Right lobe of liver (tissue), 6 donors: Measurements from ENCODE around the gene SERINC2. TPM values are rescaled to one million over a fixed set of nuclear protein-coding genes. Genes with fewer than 3 reads are reported as not detected.

Experiments
- ATAC-seq, 4 donors: fragments of 200-7000 bp; cut with Tn5 transposase; one replicate each; pipeline ENCODE4 v1.9.1; 2020; ENCODE audit warnings: mild to moderate bottlenecking in 4 of 4, moderate library complexity in 4 of 4
- DNase-seq, 3 donors: peaks; one replicate each; pipeline ENCODE4 v3.0.0-alpha.2; 2020
- H3K27ac ChIP-seq, 3 donors: fragments of 200-600 bp; one replicate each; pipeline ENCODE4 v1.8.0; 2022
- H3K27me3 ChIP-seq, 2 donors: fragments of 200-600 bp; one replicate each; pipeline ENCODE4 v1.8.0; 2022
- H3K36me3 ChIP-seq, 4 donors: fragments of 200-600 bp; sonication (generic) in 1 of 4; one replicate each; pipeline versions ENCODE4 v1.5.1 to v1.8.0; 2017 to 2022; ENCODE audit warnings: control low read depth in 1 of 4
- H3K4me1 ChIP-seq, 4 donors: fragments of 200-600 bp; sonication (generic) in 1 of 4; one replicate each; pipeline versions ENCODE4 v1.5.1 to v1.8.0; 2017 to 2022; ENCODE audit warnings: control low read depth in 1 of 4
- H3K4me3 ChIP-seq, 3 donors: fragments of 200-600 bp; one replicate each; pipeline ENCODE4 v1.8.0; 2022
- H3K9me3 ChIP-seq, 4 donors: fragments of 200-600 bp; sonication (generic) in 1 of 4; one replicate each; pipeline versions ENCODE4 v1.5.1 to v1.8.0; 2017 to 2022; ENCODE audit warnings: control low read depth in 1 of 4
- POLR2A ChIP-seq: fragments of 450-650 bp; IDR thresholded peaks from one replicate; pipeline ENCODE4 v1.6.1; 2017; ENCODE audit warnings: antibody characterized with exemption, mild to moderate bottlenecking
- WGBS: methylation state at CpG from one replicate; pipeline ENCODE4 v1.1.6; 2018; ENCODE audit warnings: low coverage, low lambda C conversion rate; ENCODE audit not compliant: insufficient coverage; ENCODE audit errors: missing lambda C conversion rate; 5-methylcytosine and 5-hydroxymethylcytosine counted together
- intact Hi-C, 2 donors: fragments of 100-400 bp; cut with DNase I; formaldehyde crosslinking; loops; one replicate each; pipeline versions ENCODE4 v1.11.2 to v1.14.1; 2022
- total RNA-seq, 6 experiments: library from RNA; depleted of rRNA in 2 of 6; stranded (reverse); fragments of >200 nt in 2 of 6; fragmentation: NEBNext Ultra II Directional in 3 of 6; extraction: Animal tissue kit (Norgen Biotek cat#: 25700) in 3 of 6; gene quantifications; one replicate each; pipeline versions ENCODE4 v1.1.0 to v1.2.4, GENCODE V29; 2016 to 2023
- TF ChIP-seq, protein P1 (sequence below), 4 donors: fragments of 200-600 bp in 3 of 4; fragments of 450-650 bp in 1 of 4; IDR thresholded peaks; one replicate each; pipeline versions ENCODE4 v1.5.1 to v1.8.0; 2016 to 2022; ENCODE audit warnings: antibody characterized with exemption in 4 of 4, mild to moderate bottlenecking in 2 of 4
- donor health status: DM: no; HTN: yes; CAD: no.
- donor health status: DM: no; HTN: no; CAD: no.
- donor health status: DM: no; HTN: no; CAD: no.
- donor health status: DM: no; HTN: yes; CAD: no.
- donor health status: DM: no; HTN: yes; CAD: no.

Gene SERINC2
- total RNA-seq, 6 experiments from 2014 or later, result 59.7 to 117 (median 86.9) TPM

GRCh38 chr1:31389616-31390015, 23.4 kb upstream of the SERINC2 start:
- H3K4me1 ChIP-seq, result peaks cover 0 to 3% (median under 1%) of the 10 kb centered on the region in 4 donors
- no peak for ATAC-seq
- no peak overlapping the region for H3K27ac ChIP-seq
- TF ChIP-seq, protein P1, sequence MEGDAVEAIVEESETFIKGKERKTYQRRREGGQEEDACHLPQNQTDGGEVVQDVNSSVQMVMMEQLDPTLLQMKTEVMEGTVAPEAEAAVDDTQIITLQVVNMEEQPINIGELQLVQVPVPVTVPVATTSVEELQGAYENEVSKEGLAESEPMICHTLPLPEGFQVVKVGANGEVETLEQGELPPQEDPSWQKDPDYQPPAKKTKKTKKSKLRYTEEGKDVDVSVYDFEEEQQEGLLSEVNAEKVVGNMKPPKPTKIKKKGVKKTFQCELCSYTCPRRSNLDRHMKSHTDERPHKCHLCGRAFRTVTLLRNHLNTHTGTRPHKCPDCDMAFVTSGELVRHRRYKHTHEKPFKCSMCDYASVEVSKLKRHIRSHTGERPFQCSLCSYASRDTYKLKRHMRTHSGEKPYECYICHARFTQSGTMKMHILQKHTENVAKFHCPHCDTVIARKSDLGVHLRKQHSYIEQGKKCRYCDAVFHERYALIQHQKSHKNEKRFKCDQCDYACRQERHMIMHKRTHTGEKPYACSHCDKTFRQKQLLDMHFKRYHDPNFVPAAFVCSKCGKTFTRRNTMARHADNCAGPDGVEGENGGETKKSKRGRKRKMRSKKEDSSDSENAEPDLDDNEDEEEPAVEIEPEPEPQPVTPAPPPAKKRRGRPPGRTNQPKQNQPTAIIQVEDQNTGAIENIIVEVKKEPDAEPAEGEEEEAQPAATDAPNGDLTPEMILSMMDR (IDR thresholded peaks at IDR 0.05), result no peak
- TF ChIP-seq POLR2A, result no peak
- intact Hi-C loops, result loop anchor here (5.0 to 10.0 kb wide), 2 partner anchors 38 to 155 kb away; no protein-coding TSS in a partner anchor
- H3K9me3 ChIP-seq, result no peaks in the 10 kb centered on the region
- DNase-seq, result no peak
- 74% methylated on average over 3 of the region's 7 CpGs for WGBS
- no peaks in the 10 kb centered on the region for H3K27me3 ChIP-seq
- H3K4me3 ChIP-seq, result no peak overlapping the region
- H3K36me3 ChIP-seq, result no peaks in the 10 kb centered on the region

DNA sequence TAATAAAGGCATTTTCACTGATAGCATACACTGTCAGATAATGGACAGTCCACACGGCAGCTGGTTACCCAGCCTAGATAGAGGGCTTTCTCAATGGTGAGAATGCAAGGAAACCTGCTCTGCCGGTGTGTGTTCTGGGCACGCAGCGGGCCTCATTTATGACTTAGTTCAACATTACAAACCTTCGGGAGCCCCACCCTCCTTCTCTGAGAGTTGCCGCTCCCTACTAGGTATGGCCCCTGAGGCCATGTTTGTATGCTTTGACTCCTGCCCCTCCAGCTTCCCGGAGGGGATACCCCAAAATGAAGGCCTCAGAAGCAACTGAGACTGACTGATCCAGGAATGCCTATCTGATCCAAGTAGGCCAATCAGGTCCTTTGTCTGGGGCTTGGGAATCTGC, 22.9 kb upstream of the SERINC2 start:
- Histone ChIP-seq H3K9me3 (no peaks in the 10 kb centered on the region), H3K27me3 (no peaks in the 10 kb centered on the region), H3K4me1 (peaks cover 0 to 3% (median under 1%) of the 10 kb centered on the region in 4 donors), H3K36me3 (no peaks in the 10 kb centered on the region), H3K4me3 (no peak overlapping the region), H3K27ac (no peak overlapping the region)
- TF ChIP-seq, protein P1 (IDR thresholded peaks at IDR 0.05), result no peak
- TF ChIP-seq POLR2A, result no peak
- DNase-seq (no peak), ATAC-seq (no peak)
- intact Hi-C loops, result loop anchor here (5.0 to 10.0 kb wide), 2 partner anchors 37 to 155 kb away; no protein-coding TSS in a partner anchor
- 85% methylated on average over 5 of the region's 7 CpGs for WGBS

- intact Hi-C loops, result loop anchor here (5.0 to 10.0 kb wide), 2 partner anchors 34 to 151 kb away; no protein-coding TSS in a partner anchor
These were observed 19.6 kb upstream of the SERINC2 start for GRCh38 chr1:31393463-31393862.

GRCh38 chr1:31394584-31395193, 18.3 kb upstream of the SERINC2 start:
- H3K4me3 ChIP-seq, result peak overlapping the region; percentile 28 to 42 (median 29)
- intact Hi-C loops, result loop anchor here (5.0 to 10.0 kb wide), 2 partner anchors 33 to 150 kb away; no protein-coding TSS in a partner anchor

More at GRCh38 chr1:31393463-31393862, 19.6 kb upstream of the SERINC2 start:
- no peak for ATAC-seq
- no peak for TF ChIP-seq POLR2A
- TF ChIP-seq, protein P1 (IDR thresholded peaks at IDR 0.05), result no peak
- no peak overlapping the region for H3K27ac ChIP-seq
- H3K36me3 ChIP-seq, result no peaks in the 10 kb centered on the region
- no peak overlapping the region for H3K4me3 ChIP-seq
- H3K4me1 ChIP-seq, result peaks cover 0 to 3% (median under 1%) of the 10 kb centered on the region in 4 donors
- no peak for DNase-seq
- no peaks in the 10 kb centered on the region for H3K9me3 ChIP-seq
- H3K27me3 ChIP-seq, result no peaks in the 10 kb centered on the region

More at GRCh38 chr1:31394584-31395193, 18.3 kb upstream of the SERINC2 start:
- no peaks in the 10 kb centered on the region for H3K9me3 ChIP-seq
- no peak overlapping the region for H3K27ac ChIP-seq
- ATAC-seq, result peak; percentile 98 to 99 (median 99)
- H3K27me3 ChIP-seq, result no peaks in the 10 kb centered on the region
- no peaks in the 10 kb centered on the region for H3K36me3 ChIP-seq
- WGBS, result 2% methylated on average over 17 of the region's 36 CpGs
- DNase-seq, result peak; percentile 86 to 89 (median 87)
- TF ChIP-seq POLR2A, result no peak
- TF ChIP-seq, protein P1 (IDR thresholded peaks at IDR 0.05), result peak; percentile 83 to 93 (median 88)
- peaks cover 0 to 3% (median under 1%) of the 10 kb centered on the region in 4 donors for H3K4me1 ChIP-seq
